DMS 273 (cell line): ENCODE data around the gene CNTN4.

Source experiments
- DNase-seq: peaks from one replicate; lab custom pipeline; 2025; ENCODE audit not compliant: unreplicated experiment; lab: John Stamatoyannopoulos, UW

CNTN4 gene

DNA sequence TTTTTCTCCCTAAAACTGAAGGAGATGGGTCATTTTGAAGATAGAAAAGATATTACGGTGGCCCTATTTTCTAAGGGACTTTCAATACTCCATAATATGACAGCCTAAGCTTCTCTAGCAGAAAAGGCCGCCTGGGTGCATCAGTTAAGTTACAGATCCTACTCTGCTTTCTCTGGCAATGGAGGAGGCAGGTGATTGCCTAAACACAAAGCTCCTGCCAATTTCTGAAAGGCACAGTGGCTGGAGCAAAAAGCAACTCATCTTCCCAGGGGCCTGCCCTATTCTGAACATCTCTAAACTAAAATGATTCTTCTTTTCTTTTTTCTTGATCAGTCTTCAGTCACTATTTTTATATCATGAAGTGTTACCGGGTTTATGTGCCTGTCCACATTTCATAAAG is 276.7 kb downstream of the CNTN4 start:
- DNase-seq = no peak

DNA sequence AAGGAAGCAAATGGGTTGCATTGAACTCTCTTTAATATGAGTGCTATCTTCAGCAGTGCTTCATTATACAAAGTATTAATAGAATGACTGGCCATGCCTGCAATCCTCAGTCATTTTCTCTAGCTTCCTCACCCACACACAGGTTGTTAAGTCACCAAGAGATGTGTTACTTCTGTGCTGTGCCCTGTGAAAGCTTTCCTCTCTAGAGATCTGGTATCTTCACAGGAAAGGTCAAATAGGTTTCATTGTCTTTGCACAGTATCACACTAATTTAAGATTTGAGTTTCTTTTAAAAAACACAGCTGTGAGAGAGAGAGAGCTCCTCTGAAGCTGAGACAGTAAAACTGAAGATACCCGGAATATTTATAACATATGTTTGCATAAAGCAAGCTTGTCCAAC is 278.6 kb downstream of the CNTN4 start:
- no peak for DNase-seq

- DNase-seq = no peak
Observed at GRCh38 chr3:2390926-2391532, 292.4 kb downstream of the CNTN4 start.

DNA sequence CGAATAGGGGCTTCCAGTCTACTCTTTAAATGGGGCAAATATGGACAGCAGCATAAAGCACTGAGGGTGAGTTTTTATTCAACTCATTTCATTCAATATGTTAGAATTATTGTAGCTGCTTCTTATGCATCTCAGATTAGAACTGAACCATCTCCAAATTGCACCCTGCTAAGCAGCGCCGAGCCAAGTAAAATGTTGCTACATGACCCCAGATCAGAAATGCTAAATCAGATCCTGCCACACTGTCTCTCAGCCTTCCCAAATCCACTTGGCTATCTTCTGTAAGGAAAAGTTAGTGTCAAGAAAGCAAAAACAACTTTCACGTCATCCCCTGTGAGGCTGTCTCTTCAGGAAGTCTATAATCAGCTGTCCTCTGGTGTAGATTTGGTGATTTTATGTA is 293.2 kb downstream of the CNTN4 start:
- no peak for DNase-seq

DNA sequence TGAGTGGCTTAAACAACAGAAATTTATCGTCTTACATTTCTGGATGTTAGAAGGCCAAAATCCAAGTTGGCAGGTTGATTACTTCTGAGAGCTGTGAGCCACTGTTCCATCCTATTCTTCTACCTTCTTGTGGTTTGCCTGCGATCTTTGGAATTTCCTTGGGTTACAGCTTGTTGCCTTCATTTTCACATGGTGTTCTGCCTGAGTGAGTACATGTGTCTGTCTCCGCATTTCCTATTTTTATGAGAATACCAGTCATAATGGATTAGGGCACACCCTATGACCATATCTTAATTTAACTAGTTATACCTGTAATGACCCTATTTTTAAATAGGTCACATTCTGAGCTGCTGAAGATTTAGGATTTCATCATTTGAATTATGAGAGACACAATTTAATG is 294.3 kb downstream of the CNTN4 start:
- no peak for DNase-seq

DNA sequence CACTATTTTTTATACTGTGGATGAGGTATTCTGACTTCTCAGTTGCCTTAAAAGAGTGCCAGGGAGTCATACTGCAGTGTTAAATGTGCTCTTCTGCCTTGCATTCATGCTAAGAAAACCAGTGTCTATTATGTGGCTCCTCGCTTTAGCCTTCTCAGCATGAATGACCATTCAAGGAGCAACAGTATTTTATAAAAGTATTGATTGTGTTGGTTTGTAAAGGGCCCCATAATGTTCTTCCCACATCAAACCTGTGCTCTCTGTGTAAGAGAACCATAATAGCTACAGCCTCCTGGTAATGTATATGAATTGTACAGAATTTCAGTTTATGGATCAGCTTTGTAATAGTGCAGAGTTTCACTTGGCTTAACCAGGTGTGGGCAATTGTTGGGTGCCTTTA is 316.4 kb downstream of the CNTN4 start:
- DNase-seq = no peak

DNA sequence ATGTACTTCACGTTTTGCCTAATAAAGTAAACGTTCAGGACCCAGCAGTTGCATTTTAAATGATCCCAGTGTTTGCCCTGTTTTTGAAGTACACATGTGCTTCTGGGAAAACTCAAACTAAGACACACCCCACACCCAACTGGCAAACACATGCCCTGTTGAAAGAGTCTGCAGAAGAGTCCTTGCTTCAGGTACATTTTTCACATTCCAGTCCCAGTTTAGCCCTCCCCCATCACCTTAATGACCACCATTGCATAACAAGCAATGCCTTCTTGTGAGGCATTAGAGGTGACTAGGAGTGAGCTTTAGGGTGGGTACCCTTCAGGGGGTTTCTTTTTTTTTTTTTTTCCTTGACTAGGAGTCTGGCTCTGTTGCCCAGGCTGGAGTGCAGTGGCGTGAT is 322.3 kb downstream of the CNTN4 start:
- no peak for DNase-seq

DNA sequence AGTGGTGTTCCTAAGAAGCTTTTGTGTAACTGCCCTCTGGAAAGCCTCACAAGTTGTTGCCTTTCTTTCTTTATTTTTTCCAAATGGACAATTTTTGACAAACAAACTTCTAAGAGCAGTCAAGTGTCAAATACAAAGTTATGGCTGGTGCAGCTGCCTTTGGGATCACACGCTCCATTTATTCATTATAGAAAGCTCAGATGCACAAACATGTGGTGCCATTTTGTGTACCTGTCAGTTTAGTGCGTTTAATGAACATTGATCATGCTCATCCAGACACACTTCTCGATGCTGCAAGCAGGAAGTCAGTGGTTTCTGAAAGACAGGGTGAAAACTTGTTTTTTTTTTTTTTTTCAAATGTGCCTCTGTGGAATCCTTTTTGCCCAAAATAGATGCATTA is 324.5 kb downstream of the CNTN4 start:
- DNase-seq = no peak

DNA sequence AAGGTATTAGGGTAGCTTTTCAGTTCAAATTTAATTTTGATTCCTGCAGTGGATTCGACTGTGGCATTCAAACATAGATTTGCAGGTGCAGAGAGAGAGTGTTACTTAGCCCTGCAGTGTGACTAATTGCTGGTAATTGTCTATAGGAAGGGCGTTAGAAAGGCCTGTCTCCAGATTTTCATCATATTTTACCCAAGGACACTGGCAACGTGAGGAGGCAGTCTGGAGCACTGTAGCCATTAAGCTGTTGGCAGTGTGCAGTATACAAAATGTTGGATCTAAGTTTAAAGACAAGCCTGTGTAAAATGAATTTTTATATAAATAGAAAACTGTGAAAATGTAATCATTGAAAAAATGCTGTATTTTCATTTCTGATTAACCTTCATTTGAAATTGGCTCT is 342.9 kb downstream of the CNTN4 start:
- DNase-seq = no peak

DNA sequence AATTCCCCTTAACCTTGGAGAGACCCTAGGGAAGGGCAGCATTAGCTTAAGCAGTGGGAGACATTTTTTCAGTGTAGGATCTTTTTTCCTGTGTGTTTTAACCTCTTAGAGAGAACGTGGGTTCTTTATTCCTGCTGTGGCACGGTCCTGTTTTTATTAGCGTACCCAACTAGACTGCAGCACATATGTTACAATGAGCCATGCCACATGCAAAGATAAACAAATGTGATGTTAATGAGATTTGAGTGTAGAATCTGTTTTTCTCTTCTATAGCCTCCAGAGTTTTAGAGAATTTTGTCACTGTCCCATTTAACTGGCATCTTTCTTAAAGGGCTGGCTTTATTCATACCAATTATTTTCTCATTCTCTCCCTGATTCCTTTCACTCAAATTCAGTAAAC is 347.5 kb downstream of the CNTN4 start:
- no peak for DNase-seq

DNA sequence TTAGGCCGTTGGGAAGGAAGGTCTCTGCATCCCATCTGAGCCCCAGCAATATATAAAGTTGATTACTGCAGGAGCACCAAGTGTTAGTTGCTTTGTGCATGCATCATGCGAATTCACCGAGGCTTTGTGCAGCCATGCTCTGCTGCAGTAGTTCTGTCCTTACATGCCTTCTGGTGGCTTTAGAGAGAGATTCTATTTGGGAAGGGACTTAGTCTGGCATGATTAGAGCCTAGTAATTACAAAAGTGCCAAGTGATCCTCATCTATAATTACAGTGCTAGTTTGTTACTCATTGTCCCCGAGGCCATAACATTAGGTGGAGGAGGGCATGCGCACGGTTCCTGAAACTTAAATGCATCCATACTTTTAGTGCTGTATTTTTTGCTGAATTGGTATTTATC is 353.6 kb downstream of the CNTN4 start:
- DNase-seq = no peak

DNA sequence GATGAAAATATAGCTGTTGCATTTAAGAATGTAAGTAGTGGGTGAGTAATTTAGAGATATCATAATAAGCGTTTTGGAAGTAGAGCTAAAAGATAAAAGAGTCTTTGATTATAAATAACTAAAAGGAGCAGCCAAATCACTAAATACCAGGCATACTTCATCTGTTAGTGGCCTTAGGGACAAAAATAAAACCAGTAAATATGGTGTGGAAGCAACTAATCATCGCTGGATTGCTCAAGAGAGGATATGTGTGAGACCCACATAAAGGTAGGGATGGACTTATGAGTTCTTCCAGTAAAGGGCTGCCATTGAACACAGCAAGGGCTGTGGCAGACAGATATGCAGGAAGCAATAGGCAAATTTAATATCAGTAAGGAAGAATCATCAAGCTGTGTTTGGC is 356.2 kb downstream of the CNTN4 start:
- no peak for DNase-seq

DNA sequence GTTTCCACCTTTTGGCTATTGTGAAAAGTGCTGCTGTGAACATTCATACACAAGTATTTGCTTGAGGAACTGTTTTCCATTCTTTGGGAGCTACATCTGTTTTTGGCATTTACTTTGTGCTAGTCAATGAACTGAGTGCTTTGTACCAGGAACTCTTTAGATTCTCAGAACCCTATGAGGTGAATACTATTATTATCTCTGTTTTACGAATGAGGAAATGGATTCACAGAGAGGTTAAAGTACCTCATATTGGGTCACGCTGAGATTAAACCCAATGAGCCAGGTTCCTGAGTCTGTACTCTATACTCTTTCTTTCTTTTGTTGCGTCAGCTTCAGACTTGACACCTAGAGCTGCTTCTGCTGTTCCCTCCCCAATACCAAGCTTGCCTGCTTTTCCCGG is 358.1 kb downstream of the CNTN4 start:
- DNase-seq = no peak

- DNase-seq = no peak
Observed at GRCh38 chr3:2458816-2459215, 360.1 kb downstream of the CNTN4 start.

GRCh38 chr3:2465842-2466241 is 367.2 kb downstream of the CNTN4 start:
- DNase-seq = no peak

GRCh38 chr3:2468816-2469215 is 370.1 kb downstream of the CNTN4 start:
- DNase-seq = no peak

DNA sequence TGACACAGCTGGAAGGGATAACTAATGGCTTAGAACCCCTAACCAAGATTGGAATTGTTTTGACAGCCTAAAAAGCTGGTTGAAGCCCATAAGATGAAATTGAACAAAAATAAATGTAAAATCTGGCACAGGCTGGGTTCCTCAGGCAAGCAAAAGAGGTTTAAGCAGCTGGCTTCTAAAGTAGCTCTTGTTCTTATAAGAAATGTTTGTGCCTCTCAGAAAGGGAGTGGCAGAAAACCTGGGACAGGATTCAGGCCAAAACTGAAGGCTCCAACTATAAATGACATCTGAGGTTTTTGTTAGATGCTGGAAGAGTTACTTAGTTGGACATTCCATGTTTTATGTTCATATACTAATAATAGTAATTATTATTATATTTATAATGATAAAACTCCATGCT is 378.3 kb downstream of the CNTN4 start:
- no peak for DNase-seq

DNA sequence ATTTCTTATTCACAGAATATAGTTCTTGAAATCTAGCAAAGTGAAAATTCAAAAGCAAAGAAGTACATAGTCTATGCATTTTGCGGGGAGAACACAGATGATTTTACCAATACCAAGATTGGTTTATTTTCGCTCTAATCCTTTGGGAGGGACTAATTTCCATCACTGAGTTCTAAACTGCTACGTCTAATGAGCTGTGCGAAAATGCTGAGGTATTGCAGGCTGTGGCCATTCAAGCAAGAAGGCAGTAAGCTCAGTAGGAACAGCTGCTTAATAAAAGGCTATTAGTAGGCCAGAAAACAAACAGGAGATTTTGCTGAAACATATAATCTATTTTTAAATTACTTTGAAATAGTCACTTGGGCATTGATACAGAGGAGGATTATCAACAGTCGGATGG is 379.0 kb downstream of the CNTN4 start:
- no peak for DNase-seq

GRCh38 chr3:2484162-2485026 is 385.7 kb downstream of the CNTN4 start:
- DNase-seq = no peak

- DNase-seq = no peak
Observed at GRCh38 chr3:2485027-2485375, 386.3 kb downstream of the CNTN4 start.

DNA sequence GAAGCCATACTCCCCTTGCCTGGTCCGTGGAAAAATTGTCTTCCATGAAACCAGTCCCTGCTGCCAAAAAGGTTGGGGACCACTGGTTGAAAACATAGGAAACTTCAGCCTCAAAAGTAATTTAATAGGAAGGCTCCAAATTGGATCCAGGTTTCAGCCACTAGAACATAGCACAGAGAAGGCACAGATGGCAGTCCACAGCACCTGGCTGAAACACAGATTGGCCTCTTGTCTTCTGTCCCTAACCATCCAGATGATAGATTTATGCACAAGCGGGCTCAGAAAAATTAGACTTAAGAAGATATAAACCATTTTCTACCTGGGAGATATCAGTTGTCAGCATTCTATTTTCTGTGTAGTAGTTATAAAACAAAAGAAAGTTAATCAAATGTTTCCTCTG is 397.1 kb downstream of the CNTN4 start:
- DNase-seq = no peak

DNA sequence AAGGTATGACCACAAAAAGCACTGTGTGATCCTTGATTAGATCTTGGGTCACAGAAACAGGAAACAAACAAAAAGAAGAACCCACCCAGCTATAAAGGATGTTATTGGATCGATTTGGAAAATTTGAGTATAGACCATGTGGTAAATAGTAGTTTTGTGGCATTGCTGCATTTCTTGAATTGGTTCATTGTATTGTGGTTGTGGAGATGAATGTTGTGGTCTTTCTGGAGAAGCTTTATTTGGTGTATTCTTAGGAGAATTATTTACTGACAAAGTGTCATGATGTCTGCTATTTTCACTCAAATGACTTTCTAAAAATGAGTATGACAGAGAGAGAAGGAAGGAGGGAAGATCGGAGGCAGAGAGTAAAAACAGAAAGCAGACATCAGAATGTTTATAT is 406.2 kb downstream of the CNTN4 start:
- DNase-seq = no peak

DNA sequence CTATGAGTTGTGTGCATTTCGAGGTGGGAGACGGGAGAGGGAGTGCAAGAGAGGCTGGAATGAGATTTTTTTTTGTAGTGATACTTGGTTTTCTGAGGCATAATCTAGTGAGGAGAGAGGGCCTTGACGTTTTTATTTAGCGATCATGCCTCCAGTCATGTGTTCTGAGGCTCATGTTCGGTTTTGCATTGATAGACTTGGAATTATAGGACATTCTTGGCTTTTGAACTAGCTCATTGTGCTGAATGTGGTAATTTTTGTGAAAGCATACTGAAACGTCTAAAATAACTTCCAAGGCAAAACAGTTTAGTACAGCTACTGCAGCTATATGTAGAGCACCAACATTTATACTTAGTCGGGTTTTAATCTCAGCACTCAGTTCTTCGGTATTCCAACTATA is 408.1 kb downstream of the CNTN4 start:
- no peak for DNase-seq
